ENCODE data around the gene UNCX. TPM values are rescaled to one million over a fixed set of nuclear protein-coding genes. Genes with fewer than 3 reads are reported as not detected.

Gene UNCX
- total RNA-seq, 1 donor from 2014 or later: not detected

DNA sequence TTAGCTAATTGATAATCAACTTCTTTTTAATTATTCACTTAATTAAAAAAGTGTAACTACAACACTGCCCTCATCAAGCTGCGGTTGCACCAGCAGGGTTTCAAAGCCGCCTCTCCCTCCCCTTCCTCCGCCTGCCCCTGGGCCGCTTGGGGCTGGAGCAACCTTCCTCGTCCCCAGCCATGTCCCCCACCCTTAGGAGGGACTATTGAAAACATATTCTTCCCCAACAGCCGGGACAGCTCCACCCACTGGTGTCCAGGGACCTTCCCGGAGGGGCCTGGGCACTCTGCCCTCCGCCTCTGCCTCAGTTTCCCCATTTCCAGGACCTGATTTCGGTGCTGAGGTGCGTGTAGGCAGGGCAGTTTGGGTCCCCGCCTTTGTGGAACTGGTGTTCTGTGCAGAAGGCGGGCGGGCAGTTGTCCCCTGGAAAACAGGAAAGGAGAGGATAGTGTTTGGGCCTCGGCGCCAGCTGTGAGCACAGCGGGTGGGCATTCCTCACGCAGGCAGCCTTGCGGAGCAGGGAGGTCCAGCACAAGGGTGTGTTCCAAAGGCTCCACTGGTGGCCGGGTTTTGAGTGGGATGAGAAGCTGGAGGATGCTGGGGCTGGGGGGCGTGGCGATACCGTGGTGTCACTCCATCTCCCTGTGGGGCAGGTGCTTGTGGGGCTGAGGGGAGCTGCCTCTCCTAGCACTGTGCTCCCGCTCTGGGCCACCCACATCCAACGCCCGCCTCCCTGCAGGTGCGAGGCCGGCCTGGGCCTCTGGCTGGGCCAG is 15.7 kb downstream of the UNCX start:
- intact Hi-C loops (cut with DNase I): no loop called here
- H3K9me3 ChIP-seq: no peaks in the 10 kb centered on the region
- H3K4me1 ChIP-seq: peaks cover 17% of the 10 kb centered on the region
- ATAC-seq: no peak
- peaks cover 99% of the 10 kb centered on the region for H3K27me3 ChIP-seq
- TF ChIP-seq, protein P1, sequence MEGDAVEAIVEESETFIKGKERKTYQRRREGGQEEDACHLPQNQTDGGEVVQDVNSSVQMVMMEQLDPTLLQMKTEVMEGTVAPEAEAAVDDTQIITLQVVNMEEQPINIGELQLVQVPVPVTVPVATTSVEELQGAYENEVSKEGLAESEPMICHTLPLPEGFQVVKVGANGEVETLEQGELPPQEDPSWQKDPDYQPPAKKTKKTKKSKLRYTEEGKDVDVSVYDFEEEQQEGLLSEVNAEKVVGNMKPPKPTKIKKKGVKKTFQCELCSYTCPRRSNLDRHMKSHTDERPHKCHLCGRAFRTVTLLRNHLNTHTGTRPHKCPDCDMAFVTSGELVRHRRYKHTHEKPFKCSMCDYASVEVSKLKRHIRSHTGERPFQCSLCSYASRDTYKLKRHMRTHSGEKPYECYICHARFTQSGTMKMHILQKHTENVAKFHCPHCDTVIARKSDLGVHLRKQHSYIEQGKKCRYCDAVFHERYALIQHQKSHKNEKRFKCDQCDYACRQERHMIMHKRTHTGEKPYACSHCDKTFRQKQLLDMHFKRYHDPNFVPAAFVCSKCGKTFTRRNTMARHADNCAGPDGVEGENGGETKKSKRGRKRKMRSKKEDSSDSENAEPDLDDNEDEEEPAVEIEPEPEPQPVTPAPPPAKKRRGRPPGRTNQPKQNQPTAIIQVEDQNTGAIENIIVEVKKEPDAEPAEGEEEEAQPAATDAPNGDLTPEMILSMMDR (IDR thresholded peaks at IDR 0.05): no peak
- H3K36me3 ChIP-seq: no peaks in the 10 kb centered on the region
- no peak overlapping the region for H3K4me3 ChIP-seq
- no peak overlapping the region for H3K27ac ChIP-seq
- no peak for DNase-seq

DNA sequence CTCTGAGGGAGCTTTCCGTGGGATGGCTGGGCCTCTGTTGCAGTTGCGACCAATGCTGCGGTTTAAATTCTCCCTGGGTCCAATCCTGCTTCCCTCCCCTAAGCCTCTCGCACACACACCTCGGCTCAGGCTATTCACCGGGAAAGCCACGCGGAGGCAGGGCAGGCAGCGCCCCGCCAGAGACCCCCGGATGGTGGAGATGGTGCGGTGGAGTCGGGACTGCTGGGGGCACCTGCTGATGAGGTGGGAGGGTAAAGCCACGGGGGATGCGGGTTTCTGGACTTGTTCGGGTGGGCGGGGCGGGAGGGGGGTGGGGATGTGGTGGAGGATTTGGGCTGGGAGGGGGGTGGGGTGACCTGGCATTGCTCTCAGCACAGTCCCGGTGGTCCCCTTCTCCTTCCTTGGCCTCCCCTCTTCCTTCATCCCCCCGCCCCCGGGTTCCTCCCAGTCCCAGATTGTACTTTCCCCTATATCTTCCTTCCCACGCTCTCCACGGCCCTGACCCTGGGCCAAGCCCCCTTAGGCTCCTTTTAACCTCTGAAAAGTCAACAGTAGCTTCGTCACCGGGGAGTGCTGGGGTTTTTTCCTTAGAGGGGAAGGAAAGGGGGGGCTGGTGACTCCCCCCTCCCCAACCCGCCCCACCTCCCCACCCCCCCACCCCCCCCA is 16.4 kb downstream of the UNCX start:
- ATAC-seq (no peak), DNase-seq (no peak)
- Histone ChIP-seq H3K36me3 (no peaks in the 10 kb centered on the region), H3K4me3 (no peak overlapping the region), H3K9me3 (no peaks in the 10 kb centered on the region), H3K27ac (no peak overlapping the region), H3K27me3 (peaks cover 99% of the 10 kb centered on the region), H3K4me1 (peaks cover 17% of the 10 kb centered on the region)
- intact Hi-C loops (cut with DNase I): no loop called here
- TF ChIP-seq, protein P1 (IDR thresholded peaks at IDR 0.05): no peak

DNA sequence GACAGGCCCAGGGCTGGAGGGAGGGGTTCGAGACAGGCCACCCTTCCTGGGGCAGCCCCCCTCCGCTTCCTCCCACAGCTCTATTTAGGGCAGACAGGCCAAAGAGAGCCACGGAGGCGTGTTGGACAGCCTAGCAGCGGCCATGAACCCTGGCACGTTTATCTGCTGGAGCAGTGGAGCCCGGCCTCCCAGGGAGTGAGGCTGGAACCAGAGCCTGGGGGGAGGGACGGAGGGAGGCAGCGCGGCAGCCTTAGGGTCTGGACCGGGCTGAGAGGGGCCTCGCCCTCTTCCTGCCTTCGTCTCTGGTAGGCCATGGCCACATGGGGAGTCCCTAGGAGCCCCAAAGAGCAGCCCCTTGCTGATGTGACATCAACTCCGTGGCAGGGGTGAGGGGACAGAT is 17.1 kb downstream of the UNCX start:
- Histone ChIP-seq H3K4me1 (peaks cover 17% of the 10 kb centered on the region), H3K27me3 (peaks cover 99% of the 10 kb centered on the region), H3K9me3 (no peaks in the 10 kb centered on the region), H3K4me3 (no peak overlapping the region), H3K27ac (no peak overlapping the region), H3K36me3 (no peaks in the 10 kb centered on the region)
- intact Hi-C loops (cut with DNase I): no loop called here
- TF ChIP-seq, protein P1 (IDR thresholded peaks at IDR 0.05): no peak
- ATAC-seq (no peak), DNase-seq (no peak)

DNA sequence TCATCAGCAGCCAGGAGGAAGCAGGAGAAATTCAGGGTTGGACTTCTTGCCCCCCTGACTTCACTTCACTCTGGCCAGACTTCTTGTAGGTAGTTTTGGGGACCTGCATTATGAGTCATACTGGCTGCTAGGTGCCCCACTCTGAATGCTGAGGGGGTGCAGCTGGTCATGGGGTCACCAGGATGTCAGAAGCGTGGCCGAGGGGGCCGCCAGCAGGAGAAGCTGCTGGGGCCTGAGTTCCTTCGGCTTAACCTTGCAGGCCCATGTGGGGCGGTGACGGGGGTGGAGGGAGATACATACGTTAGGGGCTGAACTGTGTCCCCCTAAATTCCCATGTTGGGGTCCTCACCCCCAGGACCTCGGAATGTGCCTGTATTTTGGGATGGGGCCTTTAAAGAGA is 18.2 kb downstream of the UNCX start:
- DNase-seq: no peak

DNA sequence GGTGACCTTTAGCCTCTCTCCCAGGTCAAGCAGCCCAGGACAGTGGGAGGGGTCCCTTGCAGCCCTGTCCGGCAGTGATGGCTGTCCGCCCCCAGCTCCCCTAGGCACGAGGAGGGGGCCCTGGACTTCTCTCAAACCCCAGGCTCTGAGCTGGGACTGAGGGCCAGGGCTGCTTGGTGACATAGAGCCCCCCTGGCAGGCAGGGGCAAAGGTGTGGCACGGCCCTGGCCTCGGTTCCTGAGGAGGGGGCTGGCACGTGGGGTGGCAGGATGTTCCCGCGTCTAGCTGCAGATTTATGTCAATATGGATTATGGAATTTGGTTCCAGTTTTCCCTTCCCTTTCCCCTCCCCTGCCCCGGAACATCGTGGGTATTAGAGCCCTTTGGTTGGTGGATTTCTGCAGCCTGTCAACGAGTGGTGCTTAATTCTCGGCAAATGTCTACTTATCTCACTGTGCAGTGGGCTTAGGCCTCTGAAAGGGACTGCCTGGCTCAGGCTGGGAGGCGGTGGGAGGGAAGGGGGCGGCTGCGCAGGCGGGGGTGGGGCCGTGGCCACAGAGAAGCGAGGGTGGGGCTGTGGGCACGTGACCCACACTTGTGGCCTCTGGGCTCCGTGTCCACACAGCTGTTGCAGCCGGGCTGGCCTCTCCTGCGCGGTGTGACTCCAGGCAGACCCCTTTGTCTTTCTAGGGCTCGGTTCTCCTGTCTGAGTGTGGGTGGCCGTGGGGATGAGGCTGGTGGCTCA is 19.3 kb downstream of the UNCX start:
- Histone ChIP-seq H3K27me3 (peaks cover 96% of the 10 kb centered on the region), H3K9me3 (no peaks in the 10 kb centered on the region), H3K4me1 (peaks cover 11% of the 10 kb centered on the region), H3K36me3 (no peaks in the 10 kb centered on the region), H3K4me3 (no peak overlapping the region), H3K27ac (no peak overlapping the region)
- TF ChIP-seq, protein P1 (IDR thresholded peaks at IDR 0.05): no peak
- ATAC-seq (no peak), DNase-seq (no peak)
- intact Hi-C loops (cut with DNase I): no loop called here

More for the DNA sequence above, 18.2 kb downstream of the UNCX start:
- intact Hi-C loops (cut with DNase I): no loop called here
- peaks cover 17% of the 10 kb centered on the region for H3K4me1 ChIP-seq
- no peaks in the 10 kb centered on the region for H3K36me3 ChIP-seq
- peaks cover 99% of the 10 kb centered on the region for H3K27me3 ChIP-seq
- TF ChIP-seq, protein P1 (IDR thresholded peaks at IDR 0.05): no peak
- no peak overlapping the region for H3K27ac ChIP-seq
- ATAC-seq: no peak
- no peak overlapping the region for H3K4me3 ChIP-seq
- no peaks in the 10 kb centered on the region for H3K9me3 ChIP-seq

Measured in upper lobe of right lung (tissue), 1 donor.